Panc1 (cell line): ENCODE data around the gene KDM5A. TPM values are rescaled to one million over a fixed set of nuclear protein-coding genes. Genes with fewer than 3 reads are reported as not detected.

Source experiments
- ATAC-seq: fragments of 200-7000 bp; cut with Tn5 transposase; 2 replicates; pipeline ENCODE4 v1.9.1; 2020; ENCODE audit warnings: mild to moderate bottlenecking, moderate library complexity
- BruUV-seq: library from RNA; stranded (reverse); fragments of 400-500 nt; replicated peaks from 2 replicates; lab custom pipeline; 2021; lab: Mats Ljungman, UMichigan
- CTCF ChIA-PET: fragments of 300-600 bp; sonication (Branson Sonifier 250); formaldehyde crosslinking; loops from one replicate; lab custom pipeline; 2022; ENCODE audit warnings: antibody characterized with exemption; lab: Charles Lee
- POLR2A ChIA-PET: fragments of 300-600 bp; sonication (Branson Sonifier 250); formaldehyde crosslinking; loops from one replicate; lab custom pipeline; 2022; ENCODE audit warnings: antibody characterized with exemption; lab: Charles Lee
- DNase-seq: peaks from one replicate; pipeline ENCODE4 v3.0.0-alpha.2; 2010; ENCODE audit warnings: low read depth, low spot score
- H3K27ac ChIP-seq: 2 replicates; pipeline ENCODE4 v1.5.1; 2011; ENCODE audit warnings: mild to moderate bottlenecking, low read length, inconsistent platforms
- H3K27me3 ChIP-seq: fragments of 200-500 bp; sonication (Bioruptor generic); 2 replicates; pipeline ENCODE4 v1.6.0; 2014; ENCODE audit warnings: low read length, inconsistent platforms; ENCODE audit not compliant: control insufficient read depth, insufficient read depth
- H3K36me3 ChIP-seq: fragments of 200-500 bp; sonication (Bioruptor generic); 2 replicates; pipeline ENCODE4 v1.5.1; 2014; ENCODE audit warnings: inconsistent platforms, mild to moderate bottlenecking, low read length, moderate library complexity; ENCODE audit not compliant: control insufficient read depth, insufficient read depth
- H3K4me1 ChIP-seq: 2 replicates; pipeline ENCODE4 v1.5.1; 2011; ENCODE audit warnings: inconsistent platforms, mild to moderate bottlenecking, low read length, moderate library complexity; ENCODE audit not compliant: control insufficient read depth, insufficient read depth
- H3K4me3 ChIP-seq, 2 experiments: 2 replicates each; pipeline ENCODE4 v1.5.1; 2011 to 2012; ENCODE audit warnings: low read depth in 2 of 2, low read length in 2 of 2, mild to moderate bottlenecking in 2 of 2, inconsistent platforms in 1 of 2, moderate library complexity in 1 of 2
- H3K9me3 ChIP-seq: fragments of 200-500 bp; sonication (Bioruptor generic); 2 replicates; pipeline ENCODE4 v1.5.1; 2014; ENCODE audit warnings: low read depth, mild to moderate bottlenecking, inconsistent platforms, low read length, moderate library complexity; ENCODE audit not compliant: control insufficient read depth, insufficient read depth
- POLR2AphosphoS5 ChIP-seq: IDR thresholded peaks from 2 replicates; pipeline ENCODE4 v1.6.1; 2012; ENCODE audit warnings: mild to moderate bottlenecking, low read depth, low read length, moderate library complexity
- SIN3A ChIP-seq: IDR thresholded peaks from 2 replicates; pipeline ENCODE4 v1.6.1; 2012; ENCODE audit warnings: low read depth, mild to moderate bottlenecking, low read length, moderate library complexity, borderline replicate concordance; ENCODE audit not compliant: insufficient read depth
- in situ Hi-C: cut with HindIII; loops from 2 replicates; pipeline ENCODE4 v1.10.0; 2016; ENCODE audit warnings: low sequenced_read_pairs, low pct_unique_long_range_greater_than_20kb
- intact Hi-C: fragments of 100-400 bp; cut with micrococcal nuclease; formaldehyde crosslinking; loops from one replicate; pipeline ENCODE4 v1.10.0; 2022; ENCODE audit not compliant: unreplicated experiment
- total RNA-seq: library from RNA; stranded (reverse); gene quantifications from one replicate; pipeline ENCODE4 v1.2.1, GENCODE V29; 2021; ENCODE audit not compliant: unreplicated experiment
- TF ChIP-seq, protein P1 (sequence below), 2 experiments: IDR thresholded peaks; 2 replicates each; pipeline ENCODE4 v1.6.1; 2011 to 2012; ENCODE audit warnings: low read depth in 2 of 2, control low read depth in 1 of 2, low read length in 1 of 2, mild to moderate bottlenecking in 1 of 2, moderate library complexity in 1 of 2; ENCODE audit not compliant: insufficient read depth in 1 of 2
- TF ChIP-seq, protein P2 (sequence below): fragments of 450-650 bp; IDR thresholded peaks from 2 replicates; pipeline ENCODE4 v1.5.1; 2017; ENCODE audit warnings: mild to moderate bottlenecking

Gene KDM5A
- total RNA-seq, 1 experiment from 2014 or later: 49.0 TPM

DNA sequence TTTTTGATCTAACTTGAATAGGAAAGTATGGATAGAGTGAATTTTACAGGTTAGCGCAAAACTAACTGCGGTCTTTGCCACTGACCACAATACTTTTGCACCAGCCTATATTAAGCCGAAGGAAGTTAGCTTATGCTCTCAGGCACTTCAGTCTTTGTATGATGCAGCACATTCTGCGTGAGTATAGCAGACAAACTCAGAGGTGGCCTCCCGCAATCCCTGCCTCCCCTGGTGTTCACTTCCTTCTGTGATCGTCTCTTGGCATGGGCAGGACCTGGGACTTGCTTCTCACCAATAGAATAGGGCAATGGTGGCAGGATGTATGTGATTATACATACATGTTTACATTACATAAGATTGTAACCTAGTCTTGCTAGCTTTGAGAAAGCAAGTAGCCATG, 116.2 kb downstream of the KDM5A start:
- no peaks in the 10 kb centered on the region for H3K27me3 ChIP-seq
- H3K4me3 ChIP-seq: no peak overlapping the region
- in situ Hi-C loops: no loop called here
- ATAC-seq: no peak
- no peaks in the 10 kb centered on the region for H3K36me3 ChIP-seq
- intact Hi-C loops: no loop called here
- ChIA-PET POLR2A (no interaction called here), CTCF (no interaction called here)
- no peak overlapping the region for H3K27ac ChIP-seq
- H3K9me3 ChIP-seq: no peaks in the 10 kb centered on the region
- DNase-seq: no peak
- BruUV-seq: no TSS peak
- TF ChIP-seq POLR2AphosphoS5 (no peak), SIN3A (no peak)
- H3K4me1 ChIP-seq: no peaks in the 10 kb centered on the region

DNA sequence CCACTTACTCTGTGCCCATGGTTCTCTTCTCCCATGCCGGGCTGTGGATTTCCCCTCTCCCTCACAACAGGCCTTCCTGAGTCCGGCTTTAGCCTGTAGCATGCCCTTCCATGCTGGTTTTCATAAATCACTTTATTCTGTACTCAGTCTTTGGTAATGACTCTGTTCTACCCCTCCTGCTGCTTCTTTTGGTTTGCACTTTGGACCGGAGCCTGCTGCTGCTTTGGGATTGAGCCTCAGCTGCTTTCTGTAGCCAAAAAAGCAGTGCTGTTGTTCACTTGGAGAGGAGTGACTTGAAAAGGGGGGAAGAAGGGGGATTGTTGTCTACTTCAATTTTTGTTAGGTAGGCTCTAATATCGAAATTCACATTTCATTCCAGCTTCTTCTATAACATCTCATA, 118.0 kb downstream of the KDM5A start:
- H3K27ac ChIP-seq: no peak overlapping the region
- no TSS peak for BruUV-seq
- no peaks in the 10 kb centered on the region for H3K9me3 ChIP-seq
- in situ Hi-C loops: no loop called here
- no peak overlapping the region for H3K4me3 ChIP-seq
- no peaks in the 10 kb centered on the region for H3K36me3 ChIP-seq
- ATAC-seq (no peak), DNase-seq (no peak)
- TF ChIP-seq, protein P1, sequence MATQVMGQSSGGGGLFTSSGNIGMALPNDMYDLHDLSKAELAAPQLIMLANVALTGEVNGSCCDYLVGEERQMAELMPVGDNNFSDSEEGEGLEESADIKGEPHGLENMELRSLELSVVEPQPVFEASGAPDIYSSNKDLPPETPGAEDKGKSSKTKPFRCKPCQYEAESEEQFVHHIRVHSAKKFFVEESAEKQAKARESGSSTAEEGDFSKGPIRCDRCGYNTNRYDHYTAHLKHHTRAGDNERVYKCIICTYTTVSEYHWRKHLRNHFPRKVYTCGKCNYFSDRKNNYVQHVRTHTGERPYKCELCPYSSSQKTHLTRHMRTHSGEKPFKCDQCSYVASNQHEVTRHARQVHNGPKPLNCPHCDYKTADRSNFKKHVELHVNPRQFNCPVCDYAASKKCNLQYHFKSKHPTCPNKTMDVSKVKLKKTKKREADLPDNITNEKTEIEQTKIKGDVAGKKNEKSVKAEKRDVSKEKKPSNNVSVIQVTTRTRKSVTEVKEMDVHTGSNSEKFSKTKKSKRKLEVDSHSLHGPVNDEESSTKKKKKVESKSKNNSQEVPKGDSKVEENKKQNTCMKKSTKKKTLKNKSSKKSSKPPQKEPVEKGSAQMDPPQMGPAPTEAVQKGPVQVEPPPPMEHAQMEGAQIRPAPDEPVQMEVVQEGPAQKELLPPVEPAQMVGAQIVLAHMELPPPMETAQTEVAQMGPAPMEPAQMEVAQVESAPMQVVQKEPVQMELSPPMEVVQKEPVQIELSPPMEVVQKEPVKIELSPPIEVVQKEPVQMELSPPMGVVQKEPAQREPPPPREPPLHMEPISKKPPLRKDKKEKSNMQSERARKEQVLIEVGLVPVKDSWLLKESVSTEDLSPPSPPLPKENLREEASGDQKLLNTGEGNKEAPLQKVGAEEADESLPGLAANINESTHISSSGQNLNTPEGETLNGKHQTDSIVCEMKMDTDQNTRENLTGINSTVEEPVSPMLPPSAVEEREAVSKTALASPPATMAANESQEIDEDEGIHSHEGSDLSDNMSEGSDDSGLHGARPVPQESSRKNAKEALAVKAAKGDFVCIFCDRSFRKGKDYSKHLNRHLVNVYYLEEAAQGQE (IDR thresholded peaks at IDR 0.05; ENCODE audit: insufficient read depth in 1 of 2, low read depth in 2 of 2, low read length in 1 of 2): no peak
- ChIA-PET CTCF (no interaction called here), POLR2A (no interaction called here)
- no peaks in the 10 kb centered on the region for H3K4me1 ChIP-seq
- H3K27me3 ChIP-seq: no peaks in the 10 kb centered on the region
- intact Hi-C loops: no loop called here

DNA sequence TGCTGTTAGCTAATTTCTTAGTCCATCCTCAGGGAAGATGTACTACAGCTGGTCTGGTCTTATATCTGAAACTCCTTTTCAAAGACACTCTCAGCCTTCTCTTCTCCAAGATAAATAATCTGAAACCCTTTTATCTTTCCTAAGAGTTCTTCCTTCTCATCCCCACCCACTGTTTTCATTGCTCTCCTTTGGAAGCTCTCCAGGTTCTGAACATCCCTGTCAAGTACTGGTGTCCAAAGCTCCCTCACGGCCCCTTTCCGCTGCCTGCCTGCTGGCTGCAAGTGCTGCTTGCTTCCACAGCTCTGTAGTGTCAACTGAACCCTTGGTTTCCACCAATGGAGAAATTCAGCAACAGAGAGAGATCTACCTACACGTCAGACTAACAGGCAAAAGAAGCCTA, 119.9 kb downstream of the KDM5A start:
- in situ Hi-C loops: no loop called here

More for the DNA sequence above, 119.9 kb downstream of the KDM5A start:
- ChIA-PET POLR2A (no interaction called here), CTCF (no interaction called here)
- DNase-seq: no peak
- Histone ChIP-seq H3K9me3 (no peaks in the 10 kb centered on the region), H3K36me3 (no peaks in the 10 kb centered on the region), H3K4me1 (no peaks in the 10 kb centered on the region), H3K4me3 (no peak overlapping the region), H3K27me3 (no peaks in the 10 kb centered on the region), H3K27ac (no peak overlapping the region)
- ATAC-seq: no peak
- intact Hi-C loops: no loop called here
- no peak for TF ChIP-seq POLR2AphosphoS5
- TF ChIP-seq, protein P2, sequence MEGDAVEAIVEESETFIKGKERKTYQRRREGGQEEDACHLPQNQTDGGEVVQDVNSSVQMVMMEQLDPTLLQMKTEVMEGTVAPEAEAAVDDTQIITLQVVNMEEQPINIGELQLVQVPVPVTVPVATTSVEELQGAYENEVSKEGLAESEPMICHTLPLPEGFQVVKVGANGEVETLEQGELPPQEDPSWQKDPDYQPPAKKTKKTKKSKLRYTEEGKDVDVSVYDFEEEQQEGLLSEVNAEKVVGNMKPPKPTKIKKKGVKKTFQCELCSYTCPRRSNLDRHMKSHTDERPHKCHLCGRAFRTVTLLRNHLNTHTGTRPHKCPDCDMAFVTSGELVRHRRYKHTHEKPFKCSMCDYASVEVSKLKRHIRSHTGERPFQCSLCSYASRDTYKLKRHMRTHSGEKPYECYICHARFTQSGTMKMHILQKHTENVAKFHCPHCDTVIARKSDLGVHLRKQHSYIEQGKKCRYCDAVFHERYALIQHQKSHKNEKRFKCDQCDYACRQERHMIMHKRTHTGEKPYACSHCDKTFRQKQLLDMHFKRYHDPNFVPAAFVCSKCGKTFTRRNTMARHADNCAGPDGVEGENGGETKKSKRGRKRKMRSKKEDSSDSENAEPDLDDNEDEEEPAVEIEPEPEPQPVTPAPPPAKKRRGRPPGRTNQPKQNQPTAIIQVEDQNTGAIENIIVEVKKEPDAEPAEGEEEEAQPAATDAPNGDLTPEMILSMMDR: no peak
- no peak for TF ChIP-seq SIN3A
- no TSS peak for BruUV-seq
